NCI-H524 treated with DMSO at 0.1 percent for 48 hours (cell line): ENCODE measurements around the gene CDK3.

Experiments
- DNase-seq: peaks from one replicate; lab custom pipeline; 2025; lab: John Stamatoyannopoulos, UW

CDK3 gene

GRCh38 chr17:76014100-76014924 lies 13.7 kb downstream of the CDK3 start:
- DNase-seq, result no peak

DNA sequence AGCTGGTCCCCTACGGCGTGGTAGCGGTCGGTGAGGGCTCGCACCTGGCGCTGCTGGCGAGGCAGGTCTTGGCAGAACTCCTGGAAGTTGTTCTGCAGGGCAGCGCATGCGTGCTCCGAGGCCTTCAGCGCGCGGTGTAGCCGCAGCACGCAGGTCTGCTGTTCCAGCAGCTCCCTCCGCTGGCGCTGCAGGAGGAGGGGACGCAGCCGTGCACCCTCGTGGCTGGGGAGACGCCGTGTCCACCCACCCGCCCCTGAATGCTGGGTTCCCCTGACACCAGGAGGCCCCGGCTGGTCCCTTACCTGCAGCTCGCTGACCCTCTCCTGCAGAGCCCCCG lies 14.2 kb downstream of the CDK3 start:
- DNase-seq, result no peak

DNA sequence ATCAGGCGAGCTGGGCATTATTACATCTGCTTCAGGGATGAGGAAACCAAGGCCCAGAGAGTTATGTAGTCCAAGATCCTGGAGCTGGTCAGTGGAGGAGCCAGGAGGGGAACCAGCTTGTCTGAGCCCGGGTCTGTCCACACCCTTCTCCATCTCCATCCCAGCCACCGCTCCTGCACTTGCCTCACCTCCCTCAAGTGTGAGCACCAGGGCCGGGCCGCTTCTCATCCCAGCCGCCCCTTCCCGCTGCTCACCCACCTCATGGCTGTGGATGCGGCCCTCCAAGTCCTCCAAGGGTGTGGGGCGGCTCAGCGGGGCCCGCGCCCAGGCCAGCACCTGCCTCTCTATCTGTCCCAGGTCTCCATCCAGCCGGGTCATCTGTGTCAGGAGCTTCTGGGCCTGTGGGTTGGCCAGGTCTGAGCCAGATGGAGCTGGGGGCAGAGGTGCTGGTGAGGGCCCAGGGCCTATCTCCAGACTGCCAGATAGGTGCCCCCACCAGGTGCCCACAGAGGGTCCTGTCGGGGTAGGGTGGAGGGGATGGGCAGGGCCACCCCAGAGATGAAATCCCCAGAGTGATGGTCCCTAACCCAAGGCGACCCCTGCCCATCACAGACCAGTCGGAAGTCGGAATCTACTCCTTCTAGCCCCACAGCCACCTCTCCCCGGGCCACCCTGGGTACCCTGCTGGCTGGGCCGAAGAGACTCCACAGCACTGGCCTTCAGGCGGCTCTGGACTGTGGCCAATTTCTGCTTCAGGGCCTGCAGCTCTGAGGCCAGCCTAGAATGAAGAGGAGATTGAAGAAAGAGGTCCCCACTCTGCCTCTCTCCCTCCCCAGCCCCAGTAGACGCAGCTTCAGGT lies 17.1 kb downstream of the CDK3 start:
- no peak for DNase-seq

- DNase-seq, result no peak
Measured at GRCh38 chr17:76018340-76018680, 17.7 kb downstream of the CDK3 start.

- DNase-seq, result no peak
Measured at GRCh38 chr17:76018801-76019200, 18.1 kb downstream of the CDK3 start.

DNA sequence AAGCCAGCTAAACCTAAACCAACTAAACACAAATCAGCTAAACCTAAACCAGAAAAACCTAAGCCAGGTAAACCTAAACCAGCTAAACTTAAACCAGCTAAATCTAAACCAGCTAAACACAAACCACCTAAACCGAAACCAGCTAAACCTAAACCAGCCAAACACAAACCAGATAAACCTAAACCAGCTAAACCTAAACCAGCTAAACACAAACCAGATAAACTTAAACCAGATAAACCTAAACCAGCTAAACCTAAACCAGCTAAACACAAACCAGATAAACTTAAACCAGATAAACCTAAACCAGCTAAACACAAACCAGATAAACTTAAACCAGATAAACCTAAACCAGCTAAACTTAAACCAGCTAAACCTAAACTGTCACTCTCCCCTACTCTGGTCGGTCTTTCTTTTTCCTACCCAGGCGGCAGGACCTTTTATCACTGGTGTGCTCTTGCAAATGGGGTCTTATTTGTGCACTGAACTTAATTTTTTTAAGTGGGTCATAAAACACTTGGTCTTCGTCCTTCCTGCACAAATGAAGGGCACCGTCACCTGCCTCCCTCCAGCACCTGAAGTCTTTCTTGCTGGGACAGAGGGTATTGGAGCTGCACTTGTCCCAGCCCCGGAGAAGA lies 19.3 kb downstream of the CDK3 start:
- no peak for DNase-seq

- DNase-seq, result no peak
Measured at GRCh38 chr17:76022285-76022684, 21.6 kb downstream of the CDK3 start.

- no peak for DNase-seq
Measured at GRCh38 chr17:76022973-76023899, 22.6 kb downstream of the CDK3 start.

DNA sequence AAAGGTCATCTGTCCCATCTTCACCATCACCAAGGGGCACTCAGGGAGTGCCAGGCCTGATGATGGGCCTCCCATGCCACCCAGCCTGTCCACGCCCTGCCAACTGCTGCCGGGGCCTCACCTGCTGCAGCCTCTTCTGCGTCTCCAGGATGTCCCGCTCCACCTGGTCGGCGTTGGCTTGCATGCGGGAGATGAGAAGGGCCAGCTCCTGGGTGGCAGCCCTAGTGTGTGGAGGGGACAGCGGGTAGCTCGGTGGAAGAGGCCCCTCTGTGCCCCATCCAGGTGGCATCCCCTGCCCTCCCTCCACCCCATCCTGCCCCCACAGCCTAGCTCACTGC lies 23.2 kb downstream of the CDK3 start:
- DNase-seq, result no peak

DNA sequence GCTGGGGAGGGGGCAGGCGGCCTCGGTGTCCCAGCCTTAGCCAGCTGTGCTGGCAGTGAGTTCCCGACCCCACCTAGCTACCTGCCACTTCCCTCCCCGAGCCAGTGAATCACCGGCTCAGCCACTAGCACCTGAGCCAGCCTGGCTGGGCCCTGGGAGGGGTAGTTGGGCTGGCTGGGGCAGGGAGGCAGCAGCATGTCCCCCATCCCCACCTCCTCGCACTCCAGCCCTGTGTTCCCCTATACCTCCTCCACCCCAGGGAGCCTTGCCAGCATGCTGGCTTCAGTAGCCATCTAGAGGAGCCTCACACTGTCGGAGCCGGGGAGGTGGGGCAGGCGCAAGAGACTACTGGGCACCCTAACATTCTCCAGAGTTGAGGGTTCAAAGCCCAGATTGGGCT lies 23.7 kb downstream of the CDK3 start:
- DNase-seq, result no peak

DNA sequence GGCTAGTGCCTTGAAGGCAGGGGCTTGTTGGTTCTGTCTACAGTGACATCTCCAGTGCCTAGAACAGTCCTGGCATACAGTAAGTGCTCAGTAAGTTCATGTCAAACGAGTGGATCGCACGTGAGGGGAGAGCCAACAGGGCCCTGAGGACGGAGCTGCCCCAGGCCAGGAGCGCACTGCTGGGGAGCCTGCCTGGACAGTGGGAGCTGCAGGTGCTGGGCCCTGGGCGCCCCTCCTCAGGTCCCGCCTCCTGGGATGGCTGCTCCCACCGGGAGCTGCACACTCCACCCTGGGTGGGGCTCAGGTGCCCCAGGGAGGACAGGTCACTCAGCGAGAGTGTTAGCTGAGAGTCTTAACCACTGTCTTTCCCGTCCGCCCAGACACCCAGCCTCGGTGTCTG lies 24.6 kb downstream of the CDK3 start:
- no peak for DNase-seq

GRCh38 chr17:76026714-76027158 lies 26.1 kb downstream of the CDK3 start:
- DNase-seq, result no peak

DNA sequence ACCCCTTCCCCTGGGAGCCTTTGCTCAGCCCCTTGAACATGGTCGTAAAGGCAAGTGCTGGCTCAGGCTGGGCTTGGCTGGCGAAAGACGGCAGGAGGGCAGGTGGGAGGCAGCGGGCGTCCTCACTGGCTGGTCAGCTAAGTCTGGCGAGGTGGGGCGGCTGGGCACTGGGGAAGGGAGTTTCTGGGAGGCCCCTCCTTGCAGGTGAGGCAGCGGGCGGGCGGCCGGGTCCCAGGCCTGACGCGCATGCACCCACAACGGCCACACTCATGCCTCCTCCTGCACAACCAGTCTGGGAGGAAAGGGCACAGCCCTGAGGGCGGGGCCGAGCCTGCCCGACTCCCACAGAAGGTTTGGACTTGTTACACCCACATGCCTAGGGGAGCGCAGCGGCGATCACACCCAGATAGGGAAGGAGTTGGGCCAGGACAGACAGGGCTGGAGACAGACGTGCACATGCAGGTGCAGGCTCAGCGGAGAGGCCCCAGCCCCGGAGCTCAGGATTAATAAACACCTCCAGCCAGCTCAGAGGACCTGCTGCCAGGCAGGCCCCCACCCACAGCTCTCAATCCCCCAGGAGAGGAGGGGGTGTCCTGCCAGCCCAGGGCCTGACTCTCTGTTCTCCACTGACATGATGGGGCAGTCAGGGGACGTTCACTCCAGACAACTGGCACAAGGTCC lies 26.6 kb downstream of the CDK3 start, which contains the start of gene EVPL:
TSS of gene EVPL (minus strand) at position 148 of the 681 bp plus-strand sequence. CDS start at position 40, 108 bp downstream.
- DNase-seq, result no peak

- DNase-seq, result peak; percentile 41
Measured at GRCh38 chr17:76032073-76032779, 31.6 kb downstream of the CDK3 start.

DNA sequence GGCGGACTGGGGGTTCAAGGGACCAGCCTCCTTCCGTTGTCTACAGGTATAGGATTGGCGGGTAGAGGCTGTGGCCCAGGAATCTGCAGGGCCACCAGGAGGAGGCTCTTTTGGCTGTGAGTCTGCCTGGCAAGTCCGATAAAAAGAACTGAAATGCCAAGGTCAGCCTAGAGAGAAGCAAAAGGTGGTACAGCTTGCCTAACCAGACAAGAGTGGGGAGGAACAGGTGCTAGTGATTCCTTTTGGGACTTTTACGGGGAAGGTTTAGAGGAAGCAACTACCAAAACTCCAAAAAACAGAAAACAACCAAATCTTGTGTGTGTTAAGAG lies 32.1 kb downstream of the CDK3 start:
- no peak for DNase-seq

- DNase-seq, result no peak
Measured at GRCh38 chr17:76033139-76033538, 32.5 kb downstream of the CDK3 start.

DNA sequence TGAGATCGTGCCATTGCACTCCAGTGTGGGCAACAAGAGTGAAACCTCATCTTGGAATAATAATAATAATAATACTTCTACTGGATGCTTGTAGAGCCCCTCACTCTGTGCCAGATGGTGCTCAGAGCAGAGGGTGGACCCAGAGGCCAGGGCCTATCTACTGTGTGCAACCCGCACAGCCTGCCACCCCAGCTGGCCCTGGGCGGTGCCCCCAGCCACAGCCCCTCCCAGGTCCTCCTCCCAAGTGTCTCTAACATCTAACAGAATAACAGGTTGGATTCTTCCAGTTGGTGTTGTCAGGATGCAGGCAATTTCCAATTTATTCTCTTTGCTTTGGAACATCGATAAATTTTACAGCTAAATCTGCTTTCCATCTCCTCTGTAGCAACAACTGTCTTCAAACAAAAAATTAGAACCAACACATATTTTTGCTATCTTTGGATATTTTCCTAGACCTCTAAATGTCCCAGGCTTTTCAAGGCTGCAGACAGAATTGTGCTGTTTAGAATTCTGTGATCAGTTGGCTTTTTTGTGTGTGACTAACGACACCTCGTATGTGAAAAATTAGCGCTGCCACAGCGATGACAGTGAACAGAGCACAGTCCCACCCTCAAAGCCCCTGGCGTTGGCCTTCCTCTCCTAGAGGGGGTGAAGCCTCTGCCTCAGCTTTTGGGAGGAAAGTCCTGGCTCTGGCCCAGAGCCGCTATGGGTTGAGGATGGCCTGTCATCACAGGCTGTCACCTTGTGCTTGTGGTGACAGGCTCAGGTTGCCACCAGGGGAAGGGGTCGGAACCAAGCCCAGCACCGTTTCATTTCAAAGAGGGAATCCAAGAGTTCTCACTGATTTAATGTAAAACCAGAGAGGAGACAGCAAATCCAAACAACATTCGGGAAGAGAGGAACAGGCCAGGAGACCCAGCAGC lies 34.0 kb downstream of the CDK3 start:
- DNase-seq, result peak; percentile 62

- no peak for DNase-seq
Measured at GRCh38 chr17:76036497-76037261, 36.0 kb downstream of the CDK3 start.

GRCh38 chr17:76038050-76038449 lies 37.4 kb downstream of the CDK3 start:
- DNase-seq, result no peak
